RPMI7951 (cell line): Measurements from ENCODE around the gene MRPL11. TPM values are rescaled to one million over a fixed set of nuclear protein-coding genes. Genes with fewer than 3 reads are reported as not detected.
A peak's percentile ranks its signal among the peaks of the same experiment; 100 is the strongest.
"Not testable (repeated sequence)": the region's sequence is repeated elsewhere in the genome, so short reads cannot be mapped to it uniquely, and the experiment has no call there.

Experiments used
- DNase-seq: peaks from one replicate; pipeline ENCODE4 v3.0.0-alpha.2; 2012; ENCODE audit warnings: low read depth
- total RNA-seq: library from RNA; depleted of rRNA; stranded (reverse); fragments of >200 nt; shearing (Covaris generic); gene quantifications from 2 replicates; pipeline ENCODE4 v1.2.3, GENCODE V29; 2014

MRPL11 gene
- total RNA-seq, 1 experiment from 2014 or later, result 74.4 TPM

- not testable (repeated sequence) for DNase-seq
These were observed 7.4 kb downstream of the MRPL11 start for GRCh38 chr11:66431287-66431686.

GRCh38 chr11:66429983-66430602 lies 8.6 kb downstream of the MRPL11 start:
- peak; percentile 62 for DNase-seq

GRCh38 chr11:66428933-66429332 lies 9.7 kb downstream of the MRPL11 start:
- no peak for DNase-seq

GRCh38 chr11:66426314-66426713 lies 12.3 kb downstream of the MRPL11 start:
- no peak for DNase-seq

- peak; percentile 81 for DNase-seq
These were observed 17.0 kb downstream of the MRPL11 start for GRCh38 chr11:66421492-66422205.

GRCh38 chr11:66420671-66421476 lies 17.8 kb downstream of the MRPL11 start, which contains the start of gene NPAS4:
NPAS4 (plus strand) TSS chr11:66421035; CDS start chr11:66421180, 145 bp downstream.
- DNase-seq, result no peak

GRCh38 chr11:66419825-66420224 lies 18.8 kb downstream of the MRPL11 start:
- no peak for DNase-seq

- no peak for DNase-seq
These were observed 19.7 kb downstream of the MRPL11 start for GRCh38 chr11:66418986-66419308.

- peak; percentile 97 for DNase-seq
These were observed 20.3 kb downstream of the MRPL11 start for GRCh38 chr11:66418168-66418985.

GRCh38 chr11:66417000-66417399 lies 21.6 kb downstream of the MRPL11 start:
- peak; percentile 26 for DNase-seq

GRCh38 chr11:66415423-66415822 lies 23.2 kb downstream of the MRPL11 start:
- no peak for DNase-seq

GRCh38 chr11:66414120-66414934 lies 24.3 kb downstream of the MRPL11 start:
- DNase-seq, result no peak

GRCh38 chr11:66413167-66413566 lies 25.5 kb downstream of the MRPL11 start:
- no peak for DNase-seq

GRCh38 chr11:66412110-66412509 lies 26.5 kb downstream of the MRPL11 start:
- DNase-seq, result no peak

GRCh38 chr11:66411323-66411722 lies 27.3 kb downstream of the MRPL11 start:
- no peak for DNase-seq

GRCh38 chr11:66410191-66410590 lies 28.5 kb downstream of the MRPL11 start:
- no peak for DNase-seq

GRCh38 chr11:66409226-66409625 lies 29.4 kb downstream of the MRPL11 start:
- DNase-seq, result no peak

GRCh38 chr11:66408488-66409214 lies 30.0 kb downstream of the MRPL11 start:
- peak; percentile 90 for DNase-seq

GRCh38 chr11:66407651-66408050 lies 31.0 kb downstream of the MRPL11 start:
- no peak for DNase-seq

- no peak for DNase-seq
These were observed 44.7 kb downstream of the MRPL11 start for GRCh38 chr11:66393954-66394353.
